WI38 (cell line): ENCODE measurements around the gene MIR17HG.

Source experiments
- H3K4me3 ChIP-seq: 2 replicates; pipeline ENCODE4 v1.5.1; 2011; ENCODE audit warnings: low read depth, mild to moderate bottlenecking, control low read depth, low read length
- CTCF ChIP-seq: IDR thresholded peaks from 2 replicates; pipeline ENCODE4 v1.5.1; 2012; ENCODE audit warnings: low read depth, mild to moderate bottlenecking, control low read depth, low read length

The MIR17HG gene

DNA sequence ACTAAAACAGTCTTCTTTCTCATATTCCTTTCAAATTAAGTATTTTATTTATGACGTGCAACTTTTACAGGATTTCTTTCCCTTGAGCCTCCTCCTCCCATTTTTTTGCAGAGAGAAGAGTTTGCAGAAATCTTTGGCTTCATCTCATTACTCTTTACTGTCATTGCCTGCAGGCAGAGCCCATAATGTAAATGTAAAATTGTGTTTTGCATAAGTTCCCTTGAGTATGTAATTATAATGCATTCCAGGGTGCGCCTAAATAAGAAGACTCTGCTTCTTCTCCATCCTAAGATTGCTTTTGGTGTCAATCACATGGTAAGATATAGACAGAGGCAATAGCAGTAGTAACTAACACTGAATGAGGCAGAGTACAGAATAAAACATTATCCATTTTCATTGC is 23.0 kb downstream of the MIR17HG start:
- TF ChIP-seq CTCF, result no peak
- H3K4me3 ChIP-seq, result no peak overlapping the region

- TF ChIP-seq CTCF, result no peak
- no peak overlapping the region for H3K4me3 ChIP-seq
Observed at GRCh38 chr13:91372911-91373310, 25.4 kb downstream of the MIR17HG start.

DNA sequence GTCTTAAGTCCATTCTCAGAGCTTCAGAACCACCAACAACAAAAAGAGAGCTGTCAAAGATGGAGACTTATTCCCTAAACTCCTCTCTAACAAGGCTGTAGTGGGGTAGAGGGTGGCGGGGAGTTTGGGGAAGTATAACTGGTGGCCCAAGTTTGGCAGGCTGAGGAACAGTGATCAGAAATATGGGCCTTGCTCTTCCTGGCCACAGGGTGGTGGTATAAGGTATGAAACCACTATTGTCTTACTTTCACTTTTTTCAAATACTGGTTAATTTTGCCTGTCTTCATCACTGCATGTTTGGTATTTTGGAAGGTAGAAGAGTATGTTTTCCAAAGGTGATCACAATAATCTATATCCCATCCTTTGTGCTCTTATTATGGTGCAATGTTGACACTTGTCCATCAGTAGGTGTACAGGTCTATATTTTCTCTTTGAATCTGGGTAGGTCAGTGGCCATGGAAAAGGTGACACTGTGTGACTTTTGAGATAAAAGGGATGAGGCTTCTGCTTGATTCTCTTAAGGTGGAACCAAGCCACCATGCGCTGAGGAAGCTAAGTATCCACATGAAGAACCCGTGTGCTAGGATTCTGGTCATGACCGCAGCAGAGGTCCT is 27.7 kb downstream of the MIR17HG start:
- no peak overlapping the region for H3K4me3 ChIP-seq
- TF ChIP-seq CTCF, result peak; percentile 31; the same call in 1 of the 2 replicates

GRCh38 chr13:91381371-91381770 is 33.9 kb downstream of the MIR17HG start:
- no peak for TF ChIP-seq CTCF
- no peak overlapping the region for H3K4me3 ChIP-seq

DNA sequence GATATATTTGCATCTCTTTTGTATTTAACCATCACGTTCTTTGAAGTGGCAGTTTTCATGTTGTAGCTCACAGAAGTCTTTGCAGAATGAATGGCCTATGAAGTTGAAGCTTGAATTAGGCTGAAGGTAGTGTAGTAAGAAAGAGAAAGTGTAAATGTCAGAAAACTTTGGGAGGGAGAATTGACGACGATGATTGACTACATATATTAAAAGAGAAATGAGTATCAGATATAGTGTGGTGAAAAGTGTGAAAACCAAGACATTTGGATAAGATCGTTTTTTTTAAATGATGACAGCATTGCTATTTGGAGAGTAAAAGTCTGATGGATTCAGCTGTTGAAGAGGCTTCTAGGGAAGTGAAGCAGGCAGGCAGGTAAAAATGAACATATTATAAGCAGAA is 36.3 kb downstream of the MIR17HG start:
- H3K4me3 ChIP-seq, result no peak overlapping the region
- no peak for TF ChIP-seq CTCF

DNA sequence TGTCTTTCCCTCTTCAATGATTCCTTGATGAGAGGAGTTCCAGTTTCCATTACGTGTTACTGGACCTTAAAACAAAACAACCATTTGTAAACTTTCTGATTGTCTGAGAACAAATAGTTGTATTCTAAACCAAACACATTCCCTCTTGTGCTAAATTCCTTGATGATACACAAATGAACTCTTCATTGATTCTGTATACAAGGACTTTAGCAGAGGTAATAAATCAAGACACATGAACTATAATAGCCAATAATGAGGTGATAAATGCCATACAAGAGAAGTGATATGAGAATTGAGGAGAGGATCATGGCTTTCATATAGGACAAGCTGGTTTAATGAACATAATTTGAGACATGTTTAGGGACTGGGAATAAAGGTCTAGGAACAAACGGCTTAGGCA is 37.4 kb downstream of the MIR17HG start:
- H3K4me3 ChIP-seq, result no peak overlapping the region
- no peak for TF ChIP-seq CTCF

- no peak for TF ChIP-seq CTCF
- no peak overlapping the region for H3K4me3 ChIP-seq
Observed at GRCh38 chr13:91389186-91389585, 41.7 kb downstream of the MIR17HG start.
